DMS53 treated with DMSO at 0.1 percent for 48 hours (cell line): ENCODE measurements around the gene KLHDC10.
A peak's percentile ranks its signal among the peaks of the same experiment; 100 is the strongest.
"Not testable (repeated sequence)": the region's sequence is repeated elsewhere in the genome, so short reads cannot be mapped to it uniquely, and the experiment has no call there.

Source experiments
- DNase-seq: peaks from one replicate; lab custom pipeline; 2025; ENCODE audit not compliant: unreplicated experiment; lab: John Stamatoyannopoulos, UW

Gene KLHDC10

GRCh38 chr7:130154131-130154500, 83.8 kb downstream of the KLHDC10 start:
- peak; percentile 49 for DNase-seq

- peak; percentile 68 for DNase-seq
These were observed 84.4 kb downstream of the KLHDC10 start for GRCh38 chr7:130154501-130155317.

GRCh38 chr7:130156140-130156539, 85.8 kb downstream of the KLHDC10 start:
- no peak for DNase-seq

GRCh38 chr7:130157700-130158099, 87.4 kb downstream of the KLHDC10 start:
- DNase-seq, result no peak

GRCh38 chr7:130160023-130160422, 89.7 kb downstream of the KLHDC10 start:
- DNase-seq, result no peak

GRCh38 chr7:130160455-130160854, 90.1 kb downstream of the KLHDC10 start:
- no peak for DNase-seq

GRCh38 chr7:130162196-130162595, 91.9 kb downstream of the KLHDC10 start:
- DNase-seq, result no peak

- DNase-seq, result no peak
These were observed 104.1 kb downstream of the KLHDC10 start for GRCh38 chr7:130174237-130174959.

GRCh38 chr7:130178251-130178650, 107.9 kb downstream of the KLHDC10 start:
- no peak for DNase-seq

GRCh38 chr7:130179631-130180030, 109.3 kb downstream of the KLHDC10 start:
- no peak for DNase-seq

- DNase-seq, result no peak
These were observed 110.4 kb downstream of the KLHDC10 start for GRCh38 chr7:130180571-130181262.

GRCh38 chr7:130181263-130181605, 110.9 kb downstream of the KLHDC10 start:
- DNase-seq, result no peak

- DNase-seq, result no peak
These were observed 112.7 kb downstream of the KLHDC10 start for GRCh38 chr7:130182990-130183389.

- DNase-seq, result not testable (repeated sequence)
These were observed 114.0 kb downstream of the KLHDC10 start for GRCh38 chr7:130184349-130184748.
